Hepatocyte (in vitro differentiated cells): ENCODE data around the gene RGS14. TPM values are rescaled to one million over a fixed set of nuclear protein-coding genes. Genes with fewer than 3 reads are reported as not detected.
"Not testable (repeated sequence)": the region's sequence is repeated elsewhere in the genome, so short reads cannot be mapped to it uniquely, and the experiment has no call there.

Source experiments
- DNase-seq: peaks from one replicate; pipeline ENCODE4 v3.0.0-alpha.2; 2016; ENCODE audit warnings: low spot score
- H2AFZ ChIP-seq: fragments of 200-600 bp; sonication (generic); 2 replicates; pipeline ENCODE4 v1.6.0; 2016; ENCODE audit warnings: antibody characterized with exemption, mild to moderate bottlenecking
- H3K27ac ChIP-seq: fragments of 200-600 bp; sonication (generic); 2 replicates; pipeline ENCODE4 v1.5.1; 2016; ENCODE audit warnings: mild to moderate bottlenecking
- H3K27me3 ChIP-seq: fragments of 200-600 bp; sonication (generic); 2 replicates; pipeline ENCODE4 v1.6.1; 2016
- H3K36me3 ChIP-seq: fragments of 200-600 bp; sonication (generic); replicated peaks from 2 replicates; pipeline ENCODE4 v1.5.1; 2016; ENCODE audit warnings: low read depth; ENCODE audit not compliant: insufficient read depth
- H3K4me1 ChIP-seq: fragments of 200-600 bp; sonication (generic); 2 replicates; pipeline ENCODE4 v1.5.1; 2016; ENCODE audit warnings: mild to moderate bottlenecking, moderate library complexity; ENCODE audit not compliant: insufficient read depth
- H3K4me2 ChIP-seq: fragments of 200-600 bp; sonication (generic); 2 replicates; pipeline ENCODE4 v1.6.0; 2016
- H3K4me3 ChIP-seq: fragments of 200-600 bp; sonication (generic); 2 replicates; pipeline ENCODE4 v1.5.1; 2016; ENCODE audit warnings: mild to moderate bottlenecking
- H3K79me2 ChIP-seq: fragments of 200-600 bp; sonication (generic); 2 replicates; pipeline ENCODE4 v1.6.0; 2017; ENCODE audit warnings: mild to moderate bottlenecking
- H3K9me2 ChIP-seq: fragments of 200-600 bp; sonication (generic); replicated peaks from 2 replicates; pipeline ENCODE4 v1.6.0; 2017; ENCODE audit warnings: mild to moderate bottlenecking; ENCODE audit not compliant: insufficient read depth
- H3K9me3 ChIP-seq: fragments of 200-600 bp; sonication (generic); 2 replicates; pipeline ENCODE4 v1.5.1; 2016; ENCODE audit warnings: low read depth, mild to moderate bottlenecking
- H4K20me1 ChIP-seq: fragments of 200-600 bp; sonication (generic); 2 replicates; pipeline ENCODE4 v1.6.0; 2016; ENCODE audit warnings: mild to moderate bottlenecking; ENCODE audit not compliant: insufficient read depth, poor library complexity, severe bottlenecking
- CTCF ChIP-seq: fragments of 200-600 bp; sonication (generic); IDR thresholded peaks from 2 replicates; pipeline ENCODE4 v1.5.1; 2016; ENCODE audit warnings: antibody characterized with exemption, mild to moderate bottlenecking; ENCODE audit not compliant: poor library complexity
- EZH2 ChIP-seq: fragments of 200-600 bp; sonication (generic); IDR thresholded peaks from 2 replicates; pipeline ENCODE4 v1.6.1; 2016; ENCODE audit warnings: antibody characterized with exemption, mild to moderate bottlenecking, borderline replicate concordance
- EZH2phosphoT487 ChIP-seq: fragments of 200-600 bp; sonication (generic); IDR thresholded peaks from one replicate; pipeline ENCODE4 v1.6.1; 2018; ENCODE audit warnings: antibody characterized with exemption, mild to moderate bottlenecking, low read depth, moderate library complexity; ENCODE audit not compliant: unreplicated experiment, severe bottlenecking
- WGBS: methylation state at CpG from one replicate; pipeline ENCODE4 v1.1.6; 2016; ENCODE audit warnings: low lambda C conversion rate; ENCODE audit errors: missing lambda C conversion rate; 5-methylcytosine and 5-hydroxymethylcytosine counted together
- polyA plus RNA-seq: library from polyadenylated mRNA; unstranded; fragments of >200 nt; fragmentation: Nextera tagmentation; extraction: Ambion mirVana; gene quantifications from 2 replicates; pipeline ENCODE4 v1.2.1, GENCODE V29; 2016
- total RNA-seq: library from RNA; depleted of rRNA; stranded (reverse); fragments of >200 nt; gene quantifications from 2 replicates; pipeline ENCODE4 v1.2.3, GENCODE V29; 2014

RGS14 gene
- total and polyA plus RNA-seq, 2 experiments from 2014 or later, result 36.5 to 37.0 TPM

DNA sequence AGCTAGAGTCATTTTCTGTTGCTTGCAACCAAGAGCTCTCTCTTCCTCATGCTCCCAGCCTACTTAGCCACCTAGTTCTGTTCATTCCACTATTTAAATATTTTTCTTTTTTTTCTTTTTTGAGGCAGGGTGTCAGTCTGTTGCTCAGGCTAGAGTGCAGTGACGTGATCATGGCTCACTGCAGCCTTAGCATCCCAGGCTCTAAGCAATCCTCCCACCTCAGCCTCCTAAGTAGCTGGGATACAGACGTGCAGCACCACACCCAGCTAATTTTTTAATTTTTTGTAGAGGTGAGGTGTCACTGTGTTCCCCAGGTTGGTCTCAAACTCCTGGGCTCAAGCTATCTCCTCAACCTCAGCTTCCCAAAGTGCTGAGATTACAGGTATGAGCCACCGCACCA, 56.8 kb downstream of the RGS14 start:
- Histone ChIP-seq H3K27me3 (no peaks in the 10 kb centered on the region), H2AFZ (no peak overlapping the region), H3K4me2 (no peak overlapping the region), H3K27ac (no peak overlapping the region), H3K9me3 (no peaks in the 10 kb centered on the region), H3K79me2 (no peaks in the 10 kb centered on the region), H3K4me3 (no peak overlapping the region), H4K20me1 (no peaks in the 10 kb centered on the region), H3K9me2 (no peaks in the 10 kb centered on the region), H3K4me1 (no peaks in the 10 kb centered on the region), H3K36me3 (no peaks in the 10 kb centered on the region)
- 85% methylated on average over 3 of the region's 3 CpGs for WGBS
- DNase-seq, result no peak
- TF ChIP-seq CTCF (no peak), EZH2 (no peak), EZH2phosphoT487 (no peak)

- 88% methylated on average over 6 of the region's 6 CpGs for WGBS
- DNase-seq, result not testable (repeated sequence)
Observed at GRCh38 chr5:177417081-177417480, 59.4 kb downstream of the RGS14 start.

DNA sequence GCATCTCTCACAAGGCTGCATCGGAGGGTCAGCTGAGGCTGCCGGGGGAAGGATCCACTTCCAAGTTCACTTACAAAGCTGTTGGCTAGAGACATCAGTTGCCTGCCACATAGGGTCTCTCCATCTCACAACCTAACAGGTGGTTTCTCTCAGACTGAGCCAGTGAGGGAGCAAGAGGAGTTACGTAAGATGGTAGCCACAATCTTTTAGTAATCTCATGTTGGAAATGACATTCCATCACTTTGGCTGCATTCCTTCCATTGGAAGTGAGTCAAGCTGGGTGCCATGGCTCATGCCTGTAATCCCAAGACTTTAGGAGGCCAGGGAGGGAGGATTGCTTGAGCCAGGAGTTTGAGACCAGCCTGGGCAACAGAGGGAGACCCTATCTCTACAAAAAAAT, 61.3 kb downstream of the RGS14 start:
- H2AFZ ChIP-seq, result no peak overlapping the region
- 92% methylated on average over 3 of the region's 3 CpGs for WGBS
- H3K9me2 ChIP-seq, result no peaks in the 10 kb centered on the region
- H3K27ac ChIP-seq, result no peak overlapping the region
- DNase-seq, result no peak
- no peak overlapping the region for H3K4me3 ChIP-seq
- TF ChIP-seq EZH2phosphoT487, result no peak
- no peak for TF ChIP-seq CTCF
- no peak for TF ChIP-seq EZH2
- no peaks in the 10 kb centered on the region for H3K9me3 ChIP-seq
- H4K20me1 ChIP-seq, result no peaks in the 10 kb centered on the region
- H3K4me1 ChIP-seq, result no peaks in the 10 kb centered on the region
- no peaks in the 10 kb centered on the region for H3K79me2 ChIP-seq
- no peak overlapping the region for H3K4me2 ChIP-seq
- no peaks in the 10 kb centered on the region for H3K27me3 ChIP-seq
- H3K36me3 ChIP-seq, result no peaks in the 10 kb centered on the region

More at GRCh38 chr5:177417081-177417480, 59.4 kb downstream of the RGS14 start:
- H3K4me1 ChIP-seq, H3K9me2 ChIP-seq, H4K20me1 ChIP-seq, H3K27me3 ChIP-seq, H3K4me3 ChIP-seq, H3K4me2 ChIP-seq, H2AFZ ChIP-seq, H3K79me2 ChIP-seq, H3K36me3 ChIP-seq, H3K9me3 ChIP-seq, H3K27ac ChIP-seq: not testable (repeated sequence)

DNA sequence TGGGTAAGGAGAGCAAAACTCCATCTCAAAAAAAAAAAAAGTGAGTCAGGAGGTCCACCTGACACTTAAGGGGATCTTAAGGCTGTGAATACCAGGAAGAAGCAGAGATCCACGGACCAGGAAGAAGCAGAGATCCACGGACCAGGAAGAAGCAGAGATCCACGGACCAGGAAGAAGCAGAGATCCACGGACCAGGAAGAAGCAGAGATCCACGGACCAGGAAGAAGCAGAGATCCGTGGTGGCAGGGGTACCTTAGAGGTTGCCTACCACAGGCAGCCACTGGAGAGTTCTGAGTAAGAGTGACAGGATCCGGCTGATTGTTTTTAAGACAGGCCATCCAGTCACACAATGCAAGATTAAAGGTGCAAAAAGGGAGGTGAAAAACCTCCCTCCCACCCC, 62.7 kb downstream of the RGS14 start:
- not testable (repeated sequence) for H3K4me3 ChIP-seq, DNase-seq, H3K79me2 ChIP-seq, H4K20me1 ChIP-seq, H3K27ac ChIP-seq, H3K27me3 ChIP-seq, H3K36me3 ChIP-seq, H3K9me3 ChIP-seq, H3K4me2 ChIP-seq, H2AFZ ChIP-seq, H3K9me2 ChIP-seq, H3K4me1 ChIP-seq
- WGBS, result 89% methylated on average over 7 of the region's 7 CpGs
